Spleen (tissue), 11 donors: ENCODE data around the gene KRTAP6-3. TPM values are rescaled to one million over a fixed set of nuclear protein-coding genes. Genes with fewer than 3 reads are reported as not detected.

Source experiments
- DNase-seq: peaks from one replicate; pipeline ENCODE4 v3.0.0-alpha.2; 2020
- H3K27ac ChIP-seq, 8 donors: fragments of 200-600 bp; sonication (generic) in 7 of 8; 1 replicate in 4 of 8; 2 replicates in 4 of 8; pipeline versions ENCODE4 v1.5.0 to v1.8.0; 2016 to 2021; ENCODE audit warnings: inconsistent platforms in 4 of 8, mild to moderate bottlenecking in 4 of 8, moderate library complexity in 1 of 8
- H3K27me3 ChIP-seq, 7 donors: fragments of 200-600 bp; sonication (generic) in 6 of 7; replicated peaks in 1 of 7; 1 replicate in 4 of 7; 2 replicates in 3 of 7; pipeline versions ENCODE4 v1.5.0 to v1.8.0; 2016 to 2021; ENCODE audit warnings: inconsistent platforms in 3 of 7, mild to moderate bottlenecking in 1 of 7
- H3K36me3 ChIP-seq, 6 donors: fragments of 200-600 bp; sonication (generic) in 5 of 6; 1 replicate in 4 of 6; 2 replicates in 2 of 6; pipeline versions ENCODE4 v1.5.0 to v1.8.0; 2016 to 2021; ENCODE audit warnings: inconsistent platforms in 2 of 6
- H3K4me1 ChIP-seq, 6 donors: fragments of 200-600 bp; sonication (generic) in 5 of 6; 1 replicate in 3 of 6; 2 replicates in 3 of 6; pipeline versions ENCODE4 v1.5.0 to v1.8.0; 2016 to 2021; ENCODE audit warnings: inconsistent platforms in 3 of 6
- H3K4me3 ChIP-seq, 8 donors: fragments of 200-600 bp; sonication (generic) in 7 of 8; 1 replicate in 4 of 8; 2 replicates in 4 of 8; pipeline versions ENCODE4 v1.5.0 to v1.8.0; 2016 to 2021; ENCODE audit warnings: inconsistent platforms in 4 of 8, mild to moderate bottlenecking in 4 of 8, moderate library complexity in 2 of 8
- H3K9me3 ChIP-seq, 8 donors: fragments of 200-600 bp; sonication (generic) in 7 of 8; 1 replicate in 4 of 8; 2 replicates in 4 of 8; pipeline versions ENCODE4 v1.5.0 to v1.8.0; 2016 to 2021; ENCODE audit warnings: inconsistent platforms in 4 of 8
- CTCF ChIP-seq, 11 experiments: fragments of 200-600 bp in 7 of 11; fragments of 450-650 bp in 4 of 11; sonication (generic) in 4 of 11; IDR thresholded peaks in 8 of 11; conservative IDR thresholded peaks in 3 of 11; 1 replicate in 7 of 11; 2 replicates in 4 of 11; pipeline versions ENCODE4 v1.4.0 to v1.8.0; 2016 to 2021; ENCODE audit warnings: antibody characterized with exemption in 11 of 11, inconsistent platforms in 4 of 11, mild to moderate bottlenecking in 1 of 11
- POLR2A ChIP-seq, 3 donors: fragments of 450-650 bp; IDR thresholded peaks; one replicate each; pipeline ENCODE4 v1.5.1; 2017; ENCODE audit warnings: antibody characterized with exemption in 3 of 3, mild to moderate bottlenecking in 1 of 3
- POLR2AphosphoS5 ChIP-seq, 3 donors: sonication (generic); formaldehyde crosslinking; IDR thresholded peaks; one replicate each; pipeline ENCODE4 v1.5.1; 2017; ENCODE audit warnings: antibody characterized with exemption in 3 of 3
- WGBS, 5 donors: extraction: QIAGEN DNeasy Blood & Tissue Kit in 3 of 5; methylation state at CpG; one replicate each; pipeline versions ENCODE4 v1.1.5 to v1.1.7; 2013 to 2018; 5-methylcytosine and 5-hydroxymethylcytosine counted together
- intact Hi-C: fragments of 100-400 bp; cut with DNase I; formaldehyde crosslinking; loops from one replicate; pipeline ENCODE4 v1.15.0; 2023; ENCODE audit warnings: low total_unique reads
- polyA plus RNA-seq, 3 donors: library from polyadenylated mRNA; stranded (reverse); fragments of 200-250 nt; gene quantifications; one replicate each; pipeline ENCODE4 v1.2.1, GENCODE V29; 2013
- small RNA-seq, 4 donors: library from RNA; depleted of rRNA; stranded (forward); fragments of <200 nt; gene quantifications; one replicate each; pipeline ENCODE3, GENCODE V24; 2016
- total RNA-seq, 7 donors: library from RNA; depleted of rRNA in 3 of 7; stranded (reverse); fragments of >200 nt in 3 of 7; fragmentation: NEBNext Ultra II Directional in 4 of 7; extraction: Animal tissue kit (Norgen Biotek cat#: 25700) in 4 of 7; gene quantifications; one replicate each; pipeline versions ENCODE4 v1.1.0 to v1.2.1, GENCODE V29; 2016 to 2021
- donor health status: healthy with polysubstance abuse.
- donor health status: DM: no; HTN: no; CAD: no; lungs with moderate emphysema.
- donor health status: DM: no; HTN: no; CAD: no.
- donor health status: Bipolar disorder and iron deficiency.
- donor health status: healthy.
- donor health status: DM: no; HTN: no; CAD: no.
- donor health status: DM: yes; HTN: yes; CAD: no.

The KRTAP6-3 gene
- total and polyA plus RNA-seq, 10 donors, result not detected

GRCh38 chr21:30629200-30629599, 37.0 kb downstream of the KRTAP6-3 start:
- no peaks in the 10 kb centered on the region for H3K36me3 ChIP-seq
- no peaks in the 10 kb centered on the region for H3K27me3 ChIP-seq
- TF ChIP-seq POLR2AphosphoS5 (IDR thresholded peaks at IDR 0.05), result no peak
- no peak for TF ChIP-seq POLR2A (IDR thresholded peaks at IDR 0.05)
- TF ChIP-seq CTCF (IDR thresholded peaks at IDR 0.05 in 8 of 11, conservative IDR thresholded peaks at IDR 0.05 in 3 of 11), result no peak
- WGBS, 5 donors, result 36 to 75% (median 48%) methylated on average over 1 of the region's 1 CpG
- no peak for DNase-seq
- peaks cover 0 to 30% (median 10%) of the 10 kb centered on the region in 8 donors for H3K9me3 ChIP-seq
- no peak overlapping the region for H3K4me3 ChIP-seq
- H3K27ac ChIP-seq, result no peak overlapping the region
- intact Hi-C loops, result no loop called here
- no peaks in the 10 kb centered on the region for H3K4me1 ChIP-seq

GRCh38 chr21:30634906-30635305, 42.7 kb downstream of the KRTAP6-3 start, which contains the start of gene KRTAP20-2:
Gene KRTAP20-2, plus strand, starts transcription at chr21:30635206. Its CDS starts 58 bp downstream, at chr21:30635264.
- no peaks in the 10 kb centered on the region for H3K27me3 ChIP-seq
- no peaks in the 10 kb centered on the region for H3K36me3 ChIP-seq
- no peaks in the 10 kb centered on the region for H3K4me1 ChIP-seq
- DNase-seq, result no peak
- no peak for TF ChIP-seq POLR2AphosphoS5 (IDR thresholded peaks at IDR 0.05)
- TF ChIP-seq CTCF (IDR thresholded peaks at IDR 0.05 in 8 of 11, conservative IDR thresholded peaks at IDR 0.05 in 3 of 11), result no peak
- no peak for TF ChIP-seq POLR2A (IDR thresholded peaks at IDR 0.05)
- no peak within 1 kb of the TSS for H3K27ac ChIP-seq
- intact Hi-C loops, result no loop called here
- no peak within 1 kb of the TSS for H3K4me3 ChIP-seq
- peaks cover 0 to 9% (median 0%) of the 10 kb centered on the region in 8 donors for H3K9me3 ChIP-seq
- WGBS, 5 donors, result 81 to 100% (median 95%) methylated on average over 1 of the region's 1 CpG

- Histone ChIP-seq H3K36me3 (no peaks in the 10 kb centered on the region), H3K27ac (no peak overlapping the region), H3K9me3 (peaks cover 0 to 14% (median 0%) of the 10 kb centered on the region in 8 donors), H3K27me3 (no peaks in the 10 kb centered on the region), H3K4me3 (no peak overlapping the region), H3K4me1 (no peaks in the 10 kb centered on the region)
- no peak for DNase-seq
- intact Hi-C loops, result no loop called here
- WGBS, 5 donors, result 81 to 88% (median 87%) methylated on average over 3 of the region's 3 CpGs
- no peak for TF ChIP-seq POLR2A (IDR thresholded peaks at IDR 0.05)
- no peak for TF ChIP-seq POLR2AphosphoS5 (IDR thresholded peaks at IDR 0.05)
- TF ChIP-seq CTCF (IDR thresholded peaks at IDR 0.05 in 8 of 11, conservative IDR thresholded peaks at IDR 0.05 in 3 of 11), result no peak
These were observed 46.4 kb downstream of the KRTAP6-3 start for GRCh38 chr21:30638686-30639085.

- 78 to 96% (median 90%) methylated on average over 2 of the region's 2 CpGs for WGBS, 5 donors
- no peak within 1 kb of the TSS for H3K27ac ChIP-seq
- no peaks in the 10 kb centered on the region for H3K27me3 ChIP-seq
- peaks cover 0 to 14% (median 0%) of the 10 kb centered on the region in 8 donors for H3K9me3 ChIP-seq
- DNase-seq, result no peak
- H3K36me3 ChIP-seq, result no peaks in the 10 kb centered on the region
- intact Hi-C loops, result no loop called here
- TF ChIP-seq CTCF (IDR thresholded peaks at IDR 0.05 in 8 of 11, conservative IDR thresholded peaks at IDR 0.05 in 3 of 11) (no peak), POLR2AphosphoS5 (IDR thresholded peaks at IDR 0.05) (no peak), POLR2A (IDR thresholded peaks at IDR 0.05) (no peak)
- no peaks in the 10 kb centered on the region for H3K4me1 ChIP-seq
- H3K4me3 ChIP-seq, result no peak within 1 kb of the TSS
These were observed 50.3 kb downstream of the KRTAP6-3 start, which contains the start of gene KRTAP20-3 for GRCh38 chr21:30642564-30642963. Gene KRTAP20-3, plus strand, starts transcription at chr21:30642864.

Small RNAs within 50 kb of the gene (small RNA-seq; reads per million reads assigned to genes)
- gene KRTAP20-1, result 0 reads per million in 4 donors
- gene KRTAP20-3, result 0 reads per million in 4 donors
- 0 reads per million in 4 donors for gene KRTAP20-4
- gene KRTAP22-1, result 0 reads per million in 4 donors
- gene KRTAP22-2, result 0 reads per million in 4 donors

Other genes with a start within 250 kb of the KRTAP6-3 start
- not detected for gene KRTAP23-1, start 243.8 kb upstream of the KRTAP6-3 start, total RNA-seq
- not detected for gene KRTAP23-1, start 243.8 kb upstream of the KRTAP6-3 start, polyA plus RNA-seq
- gene KRTAP13-2, start 220.2 kb upstream of the KRTAP6-3 start, total RNA-seq, result not detected
- gene KRTAP13-2, start 220.2 kb upstream of the KRTAP6-3 start, polyA plus RNA-seq, result not detected
- not detected for gene KRTAP13-1, start 196.4 kb upstream of the KRTAP6-3 start, total RNA-seq
- not detected for gene KRTAP13-1, start 196.4 kb upstream of the KRTAP6-3 start, polyA plus RNA-seq
- gene KRTAP13-3, start 166.5 kb upstream of the KRTAP6-3 start, total RNA-seq, result not detected
- gene KRTAP13-3, start 166.5 kb upstream of the KRTAP6-3 start, polyA plus RNA-seq, result not detected
- gene KRTAP13-4, start 162.2 kb upstream of the KRTAP6-3 start, total RNA-seq, result not detected
- gene KRTAP13-4, start 162.2 kb upstream of the KRTAP6-3 start, polyA plus RNA-seq, result not detected
- not detected for gene KRTAP15-1, start 152.2 kb upstream of the KRTAP6-3 start, total RNA-seq
- gene KRTAP15-1, start 152.2 kb upstream of the KRTAP6-3 start, polyA plus RNA-seq, result not detected
- gene KRTAP19-1, start 112.1 kb upstream of the KRTAP6-3 start, total RNA-seq, result not detected
- gene KRTAP19-1, start 112.1 kb upstream of the KRTAP6-3 start, polyA plus RNA-seq, result not detected
- not detected for gene KRTAP19-2, start 105.0 kb upstream of the KRTAP6-3 start, total RNA-seq
- gene KRTAP19-2, start 105.0 kb upstream of the KRTAP6-3 start, polyA plus RNA-seq, result not detected
- gene KRTAP19-3, start 100.4 kb upstream of the KRTAP6-3 start, total RNA-seq, result not detected
- not detected for gene KRTAP19-3, start 100.4 kb upstream of the KRTAP6-3 start, polyA plus RNA-seq
- gene KRTAP19-4, start 95.3 kb upstream of the KRTAP6-3 start, total RNA-seq, result not detected
- not detected for gene KRTAP19-4, start 95.3 kb upstream of the KRTAP6-3 start, polyA plus RNA-seq
- not detected for gene KRTAP19-5, start 90.3 kb upstream of the KRTAP6-3 start, total RNA-seq
- not detected for gene KRTAP19-5, start 90.3 kb upstream of the KRTAP6-3 start, polyA plus RNA-seq
- gene KRTAP19-6, start 50.6 kb upstream of the KRTAP6-3 start, total RNA-seq, result not detected
- not detected for gene KRTAP19-6, start 50.6 kb upstream of the KRTAP6-3 start, polyA plus RNA-seq
- not detected for gene KRTAP19-7, start 31.1 kb upstream of the KRTAP6-3 start, total RNA-seq
- not detected for gene KRTAP19-7, start 31.1 kb upstream of the KRTAP6-3 start, polyA plus RNA-seq
- gene KRTAP22-2, start 2.0 kb upstream of the KRTAP6-3 start, total RNA-seq, result not detected
- gene KRTAP22-2, start 2.0 kb upstream of the KRTAP6-3 start, polyA plus RNA-seq, result not detected
- not detected for gene KRTAP6-2, start 6.5 kb downstream of the KRTAP6-3 start, total RNA-seq
- gene KRTAP6-2, start 6.5 kb downstream of the KRTAP6-3 start, polyA plus RNA-seq, result not detected
- not detected for gene KRTAP22-1, start 8.6 kb downstream of the KRTAP6-3 start, total RNA-seq
- gene KRTAP22-1, start 8.6 kb downstream of the KRTAP6-3 start, polyA plus RNA-seq, result not detected
- gene KRTAP6-1, start 21.5 kb downstream of the KRTAP6-3 start, total RNA-seq, result not detected
- not detected for gene KRTAP6-1, start 21.5 kb downstream of the KRTAP6-3 start, polyA plus RNA-seq
- gene KRTAP20-1, start 24.0 kb downstream of the KRTAP6-3 start, total RNA-seq, result not detected
- gene KRTAP20-1, start 24.0 kb downstream of the KRTAP6-3 start, polyA plus RNA-seq, result not detected
- not detected for gene KRTAP20-4, start 28.2 kb downstream of the KRTAP6-3 start, total RNA-seq
- gene KRTAP20-4, start 28.2 kb downstream of the KRTAP6-3 start, polyA plus RNA-seq, result not detected
- gene KRTAP20-2, start 42.8 kb downstream of the KRTAP6-3 start, total RNA-seq, result not detected
- gene KRTAP20-2, start 42.8 kb downstream of the KRTAP6-3 start, polyA plus RNA-seq, result not detected
- not detected for gene KRTAP20-3, start 50.4 kb downstream of the KRTAP6-3 start, total RNA-seq
- gene KRTAP20-3, start 50.4 kb downstream of the KRTAP6-3 start, polyA plus RNA-seq, result not detected
- gene KRTAP21-3, start 126.3 kb downstream of the KRTAP6-3 start, total RNA-seq, result not detected
- not detected for gene KRTAP21-3, start 126.3 kb downstream of the KRTAP6-3 start, polyA plus RNA-seq
- gene KRTAP21-2, start 154.8 kb downstream of the KRTAP6-3 start, total RNA-seq, result not detected
- not detected for gene KRTAP21-2, start 154.8 kb downstream of the KRTAP6-3 start, polyA plus RNA-seq
- gene KRTAP21-1, start 163.0 kb downstream of the KRTAP6-3 start, total RNA-seq, result not detected
- not detected for gene KRTAP21-1, start 163.0 kb downstream of the KRTAP6-3 start, polyA plus RNA-seq
- gene KRTAP8-1, start 220.8 kb downstream of the KRTAP6-3 start, total RNA-seq, result not detected
- not detected for gene KRTAP8-1, start 220.8 kb downstream of the KRTAP6-3 start, polyA plus RNA-seq
- not detected for gene KRTAP7-1, start 237.3 kb downstream of the KRTAP6-3 start, total RNA-seq
- gene KRTAP7-1, start 237.3 kb downstream of the KRTAP6-3 start, polyA plus RNA-seq, result not detected